Upper lobe of left lung (tissue), 6 donors: ENCODE data around the gene ADAMTS3. TPM values are rescaled to one million over a fixed set of nuclear protein-coding genes. Genes with fewer than 3 reads are reported as not detected.

ENCODE experiments used
- ATAC-seq, 2 donors: fragments of 200-7000 bp; cut with Tn5 transposase; one replicate each; pipeline ENCODE4 v1.9.1; 2022; ENCODE audit warnings: mild to moderate bottlenecking in 2 of 2, moderate library complexity in 2 of 2; ENCODE audit not compliant: low FRiP score in 2 of 2
- DNase-seq, 2 donors: peaks; one replicate each; pipeline ENCODE4 v3.0.0-alpha.2; 2019 to 2020
- H3K27ac ChIP-seq, 4 donors: fragments of 200-600 bp; sonication (generic); one replicate each; pipeline ENCODE4 v1.5.1; 2016 to 2019
- H3K27me3 ChIP-seq, 4 donors: fragments of 200-600 bp; sonication (generic); one replicate each; pipeline ENCODE4 v1.5.1; 2017 to 2019
- H3K36me3 ChIP-seq, 4 donors: fragments of 200-600 bp; sonication (generic); one replicate each; pipeline ENCODE4 v1.5.1; 2016 to 2019
- H3K4me1 ChIP-seq, 4 donors: fragments of 200-600 bp; sonication (generic); one replicate each; pipeline ENCODE4 v1.5.1; 2018 to 2019
- H3K4me3 ChIP-seq, 4 donors: fragments of 200-600 bp; sonication (generic); one replicate each; pipeline ENCODE4 v1.5.1; 2017 to 2019; ENCODE audit warnings: mild to moderate bottlenecking in 2 of 4, moderate library complexity in 1 of 4
- H3K9me3 ChIP-seq, 4 donors: fragments of 200-600 bp; sonication (generic); one replicate each; pipeline ENCODE4 v1.5.1; 2018 to 2019
- CTCF ChIP-seq, 6 experiments: fragments of 450-650 bp in 4 of 6; fragments of 200-600 bp in 2 of 6; sonication (generic) in 2 of 6; IDR thresholded peaks; one replicate each; pipeline ENCODE4 v1.5.1; 2016 to 2019; ENCODE audit warnings: antibody characterized with exemption in 6 of 6
- EP300 ChIP-seq, 4 donors: sonication (generic); formaldehyde crosslinking; IDR thresholded peaks; one replicate each; pipeline ENCODE4 v1.5.1; 2017; ENCODE audit warnings: antibody characterized with exemption in 4 of 4, control low read depth in 2 of 4
- POLR2A ChIP-seq, 4 donors: fragments of 450-650 bp; IDR thresholded peaks; one replicate each; pipeline ENCODE4 v1.5.1; 2016 to 2017; ENCODE audit warnings: antibody characterized with exemption in 4 of 4, mild to moderate bottlenecking in 2 of 4
- POLR2AphosphoS5 ChIP-seq, 2 donors: sonication (generic); formaldehyde crosslinking; IDR thresholded peaks; one replicate each; pipeline ENCODE4 v1.5.1; 2017; ENCODE audit warnings: antibody characterized with exemption in 2 of 2
- WGBS, 2 donors: methylation state at CpG; one replicate each; pipeline ENCODE4 v1.1.5; 2017 to 2018; 5-methylcytosine and 5-hydroxymethylcytosine counted together
- total RNA-seq, 6 donors: library from RNA; depleted of rRNA in 4 of 6; stranded (reverse); fragments of >200 nt in 4 of 6; gene quantifications; one replicate each; pipeline versions ENCODE4 v1.1.0 to v1.2.1, GENCODE V29; 2016 to 2021
- donor health status: DM: no; HTN: no; CAD: no; lungs with moderate emphysema.
- donor health status: DM: no; HTN: yes; CAD: no; lungs with severe emphysema.

Gene ADAMTS3
- total RNA-seq, 6 donors from 2014 or later, result 1.0 to 5.2 (median 2.3) TPM

GRCh38 chr4:72394012-72394663, 174.9 kb downstream of the ADAMTS3 start:
- 82 to 88% methylated on average over 3 of the region's 3 CpGs for WGBS, 2 donors

GRCh38 chr4:72391281-72391680, 177.7 kb downstream of the ADAMTS3 start:
- Histone ChIP-seq H3K36me3 (no peaks in the 10 kb centered on the region), H3K4me3 (no peak overlapping the region), H3K9me3 (no peaks in the 10 kb centered on the region), H3K4me1 (no peaks in the 10 kb centered on the region), H3K27me3 (no peaks in the 10 kb centered on the region), H3K27ac (no peak overlapping the region)
- TF ChIP-seq EP300 (IDR thresholded peaks at IDR 0.05), result no peak
- no peak for TF ChIP-seq CTCF (IDR thresholded peaks at IDR 0.05)
- TF ChIP-seq POLR2AphosphoS5 (IDR thresholded peaks at IDR 0.05), result no peak
- no peak for TF ChIP-seq POLR2A (IDR thresholded peaks at IDR 0.05)
- DNase-seq, result no peak
- 91 to 96% methylated on average over 2 of the region's 2 CpGs for WGBS, 2 donors
- ATAC-seq, result no peak

More at GRCh38 chr4:72394012-72394663, 174.9 kb downstream of the ADAMTS3 start:
- no peak for DNase-seq
- no peak overlapping the region for H3K4me3 ChIP-seq
- H3K27me3 ChIP-seq, result no peaks in the 10 kb centered on the region
- no peaks in the 10 kb centered on the region for H3K4me1 ChIP-seq
- TF ChIP-seq EP300 (IDR thresholded peaks at IDR 0.05) (no peak), CTCF (IDR thresholded peaks at IDR 0.05) (no peak), POLR2A (IDR thresholded peaks at IDR 0.05) (no peak), POLR2AphosphoS5 (IDR thresholded peaks at IDR 0.05) (no peak)
- H3K27ac ChIP-seq, result no peak overlapping the region
- no peaks in the 10 kb centered on the region for H3K36me3 ChIP-seq
- H3K9me3 ChIP-seq, result no peaks in the 10 kb centered on the region
- ATAC-seq, result no peak

- Histone ChIP-seq H3K27ac (no peak overlapping the region), H3K9me3 (no peaks in the 10 kb centered on the region), H3K4me1 (no peaks in the 10 kb centered on the region), H3K27me3 (no peaks in the 10 kb centered on the region), H3K4me3 (no peak overlapping the region), H3K36me3 (no peaks in the 10 kb centered on the region)
- 49 to 54% methylated on average over 1 of the region's 1 CpG for WGBS, 2 donors
- no peak for DNase-seq
- ATAC-seq, result no peak
- TF ChIP-seq POLR2AphosphoS5 (IDR thresholded peaks at IDR 0.05) (no peak), EP300 (IDR thresholded peaks at IDR 0.05) (no peak)
These were observed 178.6 kb downstream of the ADAMTS3 start for GRCh38 chr4:72390409-72390808.

GRCh38 chr4:72388521-72388920, 180.5 kb downstream of the ADAMTS3 start:
- no peak for TF ChIP-seq CTCF (IDR thresholded peaks at IDR 0.05)
- Histone ChIP-seq H3K27me3 (no peaks in the 10 kb centered on the region), H3K27ac (no peak overlapping the region), H3K4me1 (no peaks in the 10 kb centered on the region), H3K9me3 (no peaks in the 10 kb centered on the region), H3K36me3 (no peaks in the 10 kb centered on the region), H3K4me3 (no peak overlapping the region)
- DNase-seq (no peak), ATAC-seq (no peak)
- 76 to 80% methylated on average over 1 of the region's 1 CpG for WGBS, 2 donors

DNA sequence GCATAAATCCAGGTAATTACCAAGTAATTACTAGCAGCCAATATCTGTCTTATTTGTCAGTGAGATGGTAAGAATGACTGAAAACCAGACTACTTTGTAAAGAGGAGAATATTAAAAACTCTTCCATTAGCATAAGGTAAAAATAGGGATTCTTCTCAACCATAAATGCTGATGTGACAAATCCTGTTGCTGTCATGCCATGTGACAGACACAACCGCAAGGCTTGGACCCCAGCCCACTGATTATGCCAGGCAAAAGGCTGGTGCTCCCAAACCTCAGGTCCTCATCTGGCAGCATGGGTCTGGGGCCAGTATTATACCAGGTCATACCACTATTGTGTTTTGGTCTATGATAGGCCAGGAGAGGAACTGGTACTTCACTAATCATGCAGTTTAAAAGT, 181.1 kb downstream of the ADAMTS3 start:
- DNase-seq (no peak), ATAC-seq (no peak)
- WGBS, 2 donors, result 76 to 83% methylated on average over 1 of the region's 1 CpG
- H3K4me1 ChIP-seq, result no peaks in the 10 kb centered on the region
- no peaks in the 10 kb centered on the region for H3K9me3 ChIP-seq
- H3K4me3 ChIP-seq, result no peak overlapping the region
- no peak for TF ChIP-seq CTCF (IDR thresholded peaks at IDR 0.05)
- TF ChIP-seq POLR2AphosphoS5 (IDR thresholded peaks at IDR 0.05), result no peak
- no peak for TF ChIP-seq EP300 (IDR thresholded peaks at IDR 0.05)
- no peak for TF ChIP-seq POLR2A (IDR thresholded peaks at IDR 0.05)
- H3K36me3 ChIP-seq, result no peaks in the 10 kb centered on the region
- H3K27me3 ChIP-seq, result no peaks in the 10 kb centered on the region
- no peak overlapping the region for H3K27ac ChIP-seq
